ENCODE results near the gene CDH15.

Gene CDH15

GRCh38 chr16:89171216-89172170 lies at the start of gene CDH15:
TSS of gene CDH15 (plus strand) at chr16:89171748. CDS start at chr16:89171832, 84 bp downstream.
- peak; percentile 69 for DNase-seq

- DNase-seq = peak; percentile 54
Measured at GRCh38 chr16:89122322-89122851, 49.2 kb upstream of the CDH15 start.

DNA sequence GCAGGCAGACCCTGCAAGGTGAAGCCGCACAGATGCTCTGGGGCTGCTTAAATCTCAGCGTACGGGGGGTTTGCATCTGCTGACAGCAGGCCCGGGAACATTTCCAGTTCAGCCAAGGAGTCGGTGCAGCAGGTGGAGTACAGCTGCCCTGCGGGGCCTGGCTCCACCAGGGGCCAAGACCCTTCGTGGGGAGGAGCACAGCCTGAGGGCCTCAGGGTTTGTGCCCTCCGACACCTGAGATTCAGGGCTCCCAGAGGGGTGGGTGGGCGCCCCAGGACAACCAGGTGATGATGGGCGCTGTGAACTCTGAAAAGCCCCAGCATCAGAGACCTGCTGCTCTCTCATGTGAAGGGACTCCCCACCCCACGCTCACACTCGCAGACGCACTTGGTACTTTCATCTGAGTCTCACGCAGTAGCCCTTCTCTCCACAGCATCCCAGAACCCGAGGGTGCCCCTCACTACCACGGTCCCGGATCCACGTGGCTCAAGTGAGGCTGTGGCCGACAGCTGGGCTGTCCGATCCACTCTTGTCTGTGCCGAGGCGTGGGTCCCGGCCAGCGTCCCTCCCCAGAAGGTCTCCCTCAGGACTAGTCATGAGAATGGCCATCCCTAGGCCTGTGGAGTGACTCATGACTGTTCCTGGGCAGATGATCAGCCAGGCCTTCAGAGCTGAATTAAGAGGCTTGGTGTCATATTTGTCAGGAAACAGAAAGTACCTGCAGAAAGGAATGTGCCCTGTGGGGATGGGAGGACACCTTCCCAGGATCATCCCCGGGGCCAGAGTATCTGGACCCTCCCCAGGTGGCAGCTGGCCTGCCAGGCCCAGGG lies 48.3 kb upstream of the CDH15 start:
- no peak for DNase-seq

DNA sequence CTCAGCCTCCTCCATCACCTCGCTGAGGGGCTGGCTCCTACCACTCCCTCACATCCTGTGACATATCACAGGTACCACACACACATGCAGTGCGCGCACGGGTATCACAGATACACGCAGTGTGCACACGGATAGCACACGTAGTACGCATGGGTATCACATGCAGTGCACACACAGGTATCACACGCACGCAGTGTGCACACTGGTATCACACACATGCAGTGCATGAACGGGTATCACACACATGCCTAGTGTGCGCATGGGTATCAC lies 47.8 kb upstream of the CDH15 start:
- no peak for DNase-seq

DNA sequence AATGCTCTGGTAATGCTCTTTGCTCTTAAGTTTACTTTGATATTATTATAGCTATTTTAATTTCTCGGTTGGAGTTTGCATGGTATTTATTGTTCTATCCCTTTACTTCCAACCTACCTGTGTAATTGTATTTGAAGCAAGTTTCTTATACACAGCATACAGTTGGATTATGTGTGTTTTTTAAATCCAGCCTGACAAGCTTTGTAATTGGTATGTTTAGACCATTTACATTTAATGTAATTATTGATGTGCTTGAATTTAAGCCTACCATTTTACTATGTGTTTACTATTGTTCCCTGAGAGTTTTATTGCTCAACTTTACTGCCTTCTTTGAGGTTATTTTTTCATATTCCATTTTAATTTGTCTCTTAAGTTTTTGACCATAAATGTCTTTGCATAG lies 42.2 kb upstream of the CDH15 start:
- DNase-seq = no peak

DNA sequence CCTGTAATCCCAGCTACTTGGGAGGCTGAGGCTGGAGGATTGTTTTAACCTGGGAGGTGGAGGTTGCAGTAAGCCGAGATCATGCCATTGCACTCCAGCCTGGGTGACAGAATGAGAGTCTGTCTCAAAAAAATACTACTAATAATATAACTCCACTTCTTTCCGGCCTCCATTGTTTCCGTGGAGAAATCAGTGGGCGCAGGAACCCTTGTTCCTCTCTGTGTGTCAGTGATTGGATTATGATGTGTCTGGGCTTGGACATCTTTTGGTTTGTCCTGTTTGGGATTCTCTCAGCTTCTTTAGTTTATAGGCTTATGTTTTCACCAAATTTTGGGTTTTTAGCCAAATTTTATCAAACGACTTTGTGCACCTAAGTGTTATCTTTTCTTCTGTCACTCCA lies 41.1 kb upstream of the CDH15 start:
- no peak for DNase-seq

DNA sequence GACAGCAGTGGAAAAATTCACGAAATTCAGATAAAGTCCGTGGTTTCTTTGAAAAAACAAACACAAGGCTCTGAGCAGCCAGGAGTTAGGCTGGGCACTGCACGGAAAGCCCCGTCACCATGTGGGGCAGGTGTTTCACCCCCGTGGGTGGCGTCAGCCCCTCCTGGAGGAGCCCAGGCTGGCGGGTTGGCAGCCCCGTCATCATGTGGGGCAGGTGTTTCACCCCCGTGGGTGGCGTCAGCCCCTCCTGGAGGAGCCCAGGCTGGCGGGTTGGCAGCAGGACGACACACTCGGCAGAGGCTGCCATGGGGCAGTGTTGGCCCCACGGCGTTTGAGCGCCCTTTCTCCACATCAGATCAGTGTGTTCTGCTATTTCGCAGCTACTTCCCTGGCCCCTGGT lies 39.8 kb upstream of the CDH15 start:
- no peak for DNase-seq

GRCh38 chr16:89132194-89133005 lies 39.1 kb upstream of the CDH15 start:
- no peak for DNase-seq

- no peak for DNase-seq
Measured at GRCh38 chr16:89133457-89134127, 38.0 kb upstream of the CDH15 start.

- no peak for DNase-seq
Measured at GRCh38 chr16:89134269-89134668, 37.3 kb upstream of the CDH15 start.

GRCh38 chr16:89135166-89135565 lies 36.4 kb upstream of the CDH15 start:
- DNase-seq = no peak

- DNase-seq = peak; percentile 34
Measured at GRCh38 chr16:89135971-89136765, 35.4 kb upstream of the CDH15 start.

GRCh38 chr16:89136931-89137330 lies 34.6 kb upstream of the CDH15 start:
- DNase-seq = no peak

- no peak for DNase-seq
Measured at GRCh38 chr16:89137666-89138512, 33.7 kb upstream of the CDH15 start.

DNA sequence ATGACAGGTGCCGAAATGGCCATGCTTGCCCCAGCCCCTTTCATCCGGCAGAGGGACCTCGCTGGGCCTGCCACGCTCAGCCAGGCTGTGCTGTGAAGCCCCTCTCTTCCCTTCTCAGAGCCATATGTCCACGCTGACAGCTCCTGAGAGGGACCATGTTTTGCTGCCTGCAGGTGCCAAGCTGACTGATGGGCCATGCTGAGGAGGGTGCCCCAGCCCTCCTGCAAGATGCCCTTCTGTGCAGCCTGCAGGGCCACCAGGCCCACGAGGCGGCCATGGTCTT lies 33.1 kb upstream of the CDH15 start:
- DNase-seq = no peak

DNA sequence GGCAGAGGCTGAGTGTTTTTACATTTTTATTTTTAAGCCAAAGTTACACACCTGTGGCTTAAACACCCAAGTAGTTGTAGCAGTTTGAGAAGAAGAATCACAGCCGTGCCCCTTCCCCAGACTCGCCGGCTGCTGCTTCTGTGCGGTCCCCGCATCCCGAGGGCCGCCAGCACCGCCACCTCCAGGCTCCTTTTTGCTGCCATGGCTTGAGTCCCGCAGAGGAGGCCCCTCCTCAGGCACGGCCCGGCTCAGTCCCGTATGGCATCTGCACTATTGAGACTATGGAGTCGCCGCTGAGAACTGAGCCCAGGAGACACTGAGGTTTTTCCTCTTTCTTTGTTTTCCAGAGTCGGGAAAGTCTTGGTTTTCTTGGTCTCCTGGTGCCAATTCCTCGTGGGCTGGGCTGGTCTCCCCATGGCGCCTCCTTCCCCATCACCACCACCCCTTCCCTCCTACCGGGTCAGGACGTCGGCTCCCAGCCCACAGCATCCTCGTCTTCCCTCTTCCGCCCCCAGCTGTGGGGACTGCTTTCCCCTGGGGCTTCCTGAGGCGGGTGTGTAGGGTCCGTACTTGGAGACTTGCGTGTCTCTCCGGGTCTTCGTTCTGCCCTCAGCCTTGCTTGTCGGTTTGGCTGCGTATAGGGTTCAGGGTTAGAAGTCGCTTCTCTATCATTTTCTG lies 32.6 kb upstream of the CDH15 start:
- no peak for DNase-seq

- DNase-seq = no peak
Measured at GRCh38 chr16:89139907-89140361, 31.6 kb upstream of the CDH15 start.

GRCh38 chr16:89140401-89140800 lies 31.1 kb upstream of the CDH15 start:
- DNase-seq = no peak

- no peak for DNase-seq
Measured at GRCh38 chr16:89140981-89141883, 30.3 kb upstream of the CDH15 start.

Data from DMS79 (cell line).